PC-3 (cell line): ENCODE results near the gene CHKA.

Experiments
- EZH2 ChIP-seq: fragments of 300-600 bp; sonication (generic); IDR thresholded peaks from one replicate; pipeline ENCODE4 v1.6.1; 2017; ENCODE audit warnings: antibody characterized with exemption, mild to moderate bottlenecking, low read length; ENCODE audit not compliant: unreplicated experiment
- TF ChIP-seq, protein P1 (sequence below): fragments of 300-600 bp; sonication (generic); conservative IDR thresholded peaks from 2 replicates; pipeline ENCODE4 v1.5.1; 2017; ENCODE audit warnings: antibody characterized with exemption, low read depth, mild to moderate bottlenecking, low read length

DNA sequence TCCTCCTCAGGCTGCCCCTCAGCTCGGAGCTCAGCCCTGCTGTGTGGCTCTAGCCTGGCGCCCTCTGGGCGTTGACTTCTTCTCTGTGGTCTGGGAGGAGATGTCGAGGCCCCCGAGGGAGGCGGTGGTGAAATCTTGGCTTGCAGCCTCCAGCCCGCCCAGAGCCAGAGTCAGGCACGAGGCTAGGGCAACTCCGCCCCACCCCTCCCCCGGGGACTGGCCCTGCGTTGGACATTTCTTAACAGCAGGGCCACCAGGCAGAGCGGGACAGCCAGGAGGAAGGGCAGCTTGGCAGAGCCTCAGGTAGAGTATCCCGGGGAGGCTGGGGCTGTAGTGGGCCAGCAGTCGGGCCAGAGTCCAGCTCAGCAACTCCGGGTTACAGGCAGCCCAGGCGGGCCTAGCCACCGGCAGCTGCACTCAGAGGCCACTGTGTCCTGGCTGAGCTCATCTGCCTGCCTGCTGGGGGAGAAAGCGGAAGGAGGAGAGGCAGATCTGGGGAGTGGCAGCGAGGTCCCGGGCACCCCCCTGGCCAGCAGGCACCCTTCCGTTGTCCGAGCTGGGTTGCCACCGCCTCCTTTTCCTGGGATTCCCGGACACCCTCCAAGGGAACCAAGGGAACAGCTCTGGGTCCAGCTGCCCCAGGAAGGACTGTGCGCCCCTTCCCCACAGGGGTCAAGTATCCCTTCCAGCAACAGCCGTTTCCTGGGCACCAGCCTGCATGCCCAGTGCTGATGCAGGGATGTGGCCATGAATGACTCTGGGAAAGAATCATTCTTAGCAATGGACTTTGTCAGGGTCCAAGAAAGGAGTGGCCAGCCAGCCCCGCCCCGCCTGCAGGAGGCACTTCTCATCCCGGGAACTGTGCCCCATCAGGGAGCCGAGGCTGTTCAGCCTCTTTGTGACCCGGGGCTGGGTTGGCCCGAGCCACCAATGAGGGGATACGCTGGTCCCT is 110.8 kb downstream of the CHKA start, which contains the start of gene ALDH3B1:
- TF ChIP-seq EZH2, result no peak
- TF ChIP-seq, protein P1, sequence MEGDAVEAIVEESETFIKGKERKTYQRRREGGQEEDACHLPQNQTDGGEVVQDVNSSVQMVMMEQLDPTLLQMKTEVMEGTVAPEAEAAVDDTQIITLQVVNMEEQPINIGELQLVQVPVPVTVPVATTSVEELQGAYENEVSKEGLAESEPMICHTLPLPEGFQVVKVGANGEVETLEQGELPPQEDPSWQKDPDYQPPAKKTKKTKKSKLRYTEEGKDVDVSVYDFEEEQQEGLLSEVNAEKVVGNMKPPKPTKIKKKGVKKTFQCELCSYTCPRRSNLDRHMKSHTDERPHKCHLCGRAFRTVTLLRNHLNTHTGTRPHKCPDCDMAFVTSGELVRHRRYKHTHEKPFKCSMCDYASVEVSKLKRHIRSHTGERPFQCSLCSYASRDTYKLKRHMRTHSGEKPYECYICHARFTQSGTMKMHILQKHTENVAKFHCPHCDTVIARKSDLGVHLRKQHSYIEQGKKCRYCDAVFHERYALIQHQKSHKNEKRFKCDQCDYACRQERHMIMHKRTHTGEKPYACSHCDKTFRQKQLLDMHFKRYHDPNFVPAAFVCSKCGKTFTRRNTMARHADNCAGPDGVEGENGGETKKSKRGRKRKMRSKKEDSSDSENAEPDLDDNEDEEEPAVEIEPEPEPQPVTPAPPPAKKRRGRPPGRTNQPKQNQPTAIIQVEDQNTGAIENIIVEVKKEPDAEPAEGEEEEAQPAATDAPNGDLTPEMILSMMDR, result no peak
